K562 (cell line): ENCODE data around the gene ZNF862. TPM values are rescaled to one million over a fixed set of nuclear protein-coding genes. Genes with fewer than 3 reads are reported as not detected.

Experiments used
- ARHGAP35 ChIP-seq: fragments of 450-650 bp; IDR thresholded peaks from 2 replicates; pipeline ENCODE4 v1.6.1; 2018; ENCODE audit not compliant: partially characterized antibody
- ATF7 ChIP-seq: fragments of 450-650 bp; IDR thresholded peaks from 2 replicates; pipeline ENCODE4 v1.7.1; 2014; ENCODE audit warnings: mild to moderate bottlenecking, moderate library complexity
- BRD9 ChIP-seq: fragments of 450-650 bp; IDR thresholded peaks from 2 replicates; pipeline ENCODE4 v1.6.1; 2018; ENCODE audit warnings: low read depth; ENCODE audit not compliant: partially characterized antibody
- CREB1 ChIP-seq, 2 experiments: sonication (generic) in 1 of 2; formaldehyde crosslinking in 1 of 2; IDR thresholded peaks; 2 replicates each; pipeline versions ENCODE4 v1.6.1 to v1.8.0; 2012 to 2022; ENCODE audit warnings: inconsistent platforms in 1 of 2, mild to moderate bottlenecking in 1 of 2, missing genetic modification reagents in 1 of 2, moderate library complexity in 1 of 2
- DNMT1 ChIP-seq: fragments of 450-650 bp; IDR thresholded peaks from 2 replicates; pipeline ENCODE4 v1.6.1; 2016; ENCODE audit warnings: antibody characterized with exemption, mild to moderate bottlenecking
- HDAC8 ChIP-seq: fragments of 450-650 bp; IDR thresholded peaks from 2 replicates; pipeline ENCODE4 v1.6.1; 2016; ENCODE audit warnings: mild to moderate bottlenecking, missing genetic modification characterization, moderate library complexity, missing compliant biosample characterization
- HINFP ChIP-seq: fragments of 450-650 bp; conservative IDR thresholded peaks from 2 replicates; pipeline ENCODE4 v1.6.1; 2016; ENCODE audit warnings: missing genetic modification characterization, low read depth, mild to moderate bottlenecking, control low read depth, missing compliant biosample characterization
- HNRNPL ChIP-seq: fragments of 200-400 bp; formaldehyde crosslinking; IDR thresholded peaks from 2 replicates; pipeline ENCODE4 v1.6.1; 2017; ENCODE audit warnings: low read depth, mild to moderate bottlenecking, low read length
- MECOM ChIP-seq: fragments of 250-450 bp; sonication (Bioruptor Pico); IDR thresholded peaks from 2 replicates; pipeline ENCODE4 v1.8.0; 2022; ENCODE audit warnings: inconsistent platforms
- MLX ChIP-seq, 2 experiments: fragments of 450-650 bp in 1 of 2; sonication (generic) in 1 of 2; formaldehyde crosslinking; conservative IDR thresholded peaks; 2 replicates each; pipeline versions ENCODE4 v1.4.0 to v1.8.1; 2020 to 2022; ENCODE audit warnings: mild to moderate bottlenecking in 1 of 2, missing genetic modification reagents in 1 of 2
- MTA3 ChIP-seq: fragments of 450-650 bp; formaldehyde crosslinking; IDR thresholded peaks from 2 replicates; pipeline ENCODE4 v1.6.1; 2017; ENCODE audit warnings: mild to moderate bottlenecking, borderline replicate concordance
- RAD21 ChIP-seq, 2 experiments: fragments of 250-450 bp in 1 of 2; fragments of 450-650 bp in 1 of 2; sonication (Bioruptor Pico) in 1 of 2; formaldehyde crosslinking in 1 of 2; IDR thresholded peaks in 1 of 2; conservative IDR thresholded peaks in 1 of 2; 2 replicates each; pipeline versions ENCODE4 v1.4.0 to v1.8.0; 2020 to 2022; ENCODE audit warnings: mild to moderate bottlenecking in 2 of 2, moderate library complexity in 1 of 2
- RB1 ChIP-seq: fragments of 450-650 bp; IDR thresholded peaks from 2 replicates; pipeline ENCODE4 v1.6.1; 2017; ENCODE audit warnings: low read depth, mild to moderate bottlenecking
- RCOR1 ChIP-seq, 2 experiments: IDR thresholded peaks; 2 replicates each; pipeline ENCODE4 v1.6.1; 2012; ENCODE audit warnings: low read depth in 2 of 2, low read length in 2 of 2, borderline replicate concordance in 1 of 2, improper control_type of control experiment in 1 of 2
- TARDBP ChIP-seq: fragments of 450-650 bp; IDR thresholded peaks from 2 replicates; pipeline ENCODE4 v1.6.1; 2016
- ZKSCAN3 ChIP-seq: fragments of 250-450 bp; sonication (Bioruptor Pico); IDR thresholded peaks from 2 replicates; pipeline ENCODE4 v1.4.0; 2020
- ZKSCAN8 ChIP-seq: fragments of 200-800 bp; sonication (Bioruptor generic); IDR thresholded peaks from 2 replicates; pipeline ENCODE4 v1.6.1; 2016; ENCODE audit warnings: missing genetic modification characterization, missing compliant biosample characterization
- ZNF24 ChIP-seq: fragments of 450-650 bp; IDR thresholded peaks from 2 replicates; pipeline ENCODE4 v1.6.1; 2016
- ZNF408 ChIP-seq: fragments of 250-450 bp; sonication (Bioruptor Pico); IDR thresholded peaks from 2 replicates; pipeline ENCODE4 v1.4.0; 2020; ENCODE audit warnings: low read depth, mild to moderate bottlenecking, moderate library complexity
- ZNF551 ChIP-seq: fragments of 250-450 bp; sonication (Bioruptor Pico); IDR thresholded peaks from 2 replicates; pipeline ENCODE4 v1.5.0; 2021; ENCODE audit warnings: mild to moderate bottlenecking, moderate library complexity
- polyA plus RNA-seq, 8 experiments: library from polyadenylated mRNA; depleted of rRNA in 4 of 8; stranded (reverse) in 5 of 8; unstranded in 3 of 8; fragments of >200 nt; fragmentation: Nextera tagmentation in 2 of 8; fragmentation: Illumina TruSeq in 1 of 8; extraction: Ambion mirVana in 2 of 8; extraction: Trizol in 1 of 8; gene quantifications; 2 replicates each; pipeline versions ENCODE4 v1.2.1 to v1.2.3, GENCODE V29; 2011 to 2014; ENCODE audit warnings: inconsistent platforms in 1 of 8, missing spikeins in 1 of 8
- total RNA-seq, 7 experiments: library from RNA; depleted of rRNA in 6 of 7; stranded (reverse); fragments of >200 nt in 6 of 7; fragmentation: Illumina TruSeq in 2 of 7; extraction: Trizol in 2 of 7; gene quantifications; 2 replicates each; pipeline versions ENCODE4 v1.2.1 to v1.2.3, GENCODE V29; 2011 to 2021; ENCODE audit warnings: low replicate concordance in 1 of 7
- TF ChIP-seq, protein P1 (sequence below): fragments of 450-650 bp; IDR thresholded peaks from 2 replicates; pipeline ENCODE4 v1.7.0; 2016; ENCODE audit warnings: borderline replicate concordance
- TF ChIP-seq, protein P2 (sequence below): fragments of 150-350 bp; conservative IDR thresholded peaks from 2 replicates; pipeline ENCODE4 v1.6.1; 2014; ENCODE audit warnings: low read length

The ZNF862 gene
- total and polyA plus RNA-seq, 9 of the 15 experiments (the other 6 are each of a cell fraction or from before 2014, with no cell fraction given): 1.1 to 3.9 (median 2.6) TPM

DNA sequence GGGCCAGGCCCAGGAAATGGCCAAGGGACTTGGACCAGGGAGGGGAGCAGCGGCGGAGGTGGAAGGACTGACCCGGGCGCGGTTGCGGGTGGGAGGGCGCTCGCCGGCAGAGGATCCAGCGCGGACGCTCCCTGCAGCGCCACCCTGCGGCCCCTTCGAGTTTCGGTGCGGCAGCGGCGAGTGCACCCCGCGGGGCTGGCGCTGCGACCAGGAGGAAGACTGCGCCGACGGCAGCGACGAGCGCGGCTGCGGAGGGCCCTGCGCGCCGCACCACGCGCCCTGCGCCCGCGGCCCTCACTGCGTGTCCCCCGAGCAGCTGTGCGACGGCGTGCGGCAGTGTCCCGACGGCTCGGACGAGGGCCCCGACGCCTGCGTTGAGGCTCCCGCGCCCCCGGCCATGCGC is 48.0 kb upstream of the ZNF862 start (continued):
- TF ChIP-seq CREB1 (IDR thresholded peaks at IDR 0.05): peak; percentile 55; the same call in 1 of the 2 replicates
- TF ChIP-seq CREB1 (CRISPR knock-in tag; IDR thresholded peaks at IDR 0.05): no peak
- TF ChIP-seq, protein P1, sequence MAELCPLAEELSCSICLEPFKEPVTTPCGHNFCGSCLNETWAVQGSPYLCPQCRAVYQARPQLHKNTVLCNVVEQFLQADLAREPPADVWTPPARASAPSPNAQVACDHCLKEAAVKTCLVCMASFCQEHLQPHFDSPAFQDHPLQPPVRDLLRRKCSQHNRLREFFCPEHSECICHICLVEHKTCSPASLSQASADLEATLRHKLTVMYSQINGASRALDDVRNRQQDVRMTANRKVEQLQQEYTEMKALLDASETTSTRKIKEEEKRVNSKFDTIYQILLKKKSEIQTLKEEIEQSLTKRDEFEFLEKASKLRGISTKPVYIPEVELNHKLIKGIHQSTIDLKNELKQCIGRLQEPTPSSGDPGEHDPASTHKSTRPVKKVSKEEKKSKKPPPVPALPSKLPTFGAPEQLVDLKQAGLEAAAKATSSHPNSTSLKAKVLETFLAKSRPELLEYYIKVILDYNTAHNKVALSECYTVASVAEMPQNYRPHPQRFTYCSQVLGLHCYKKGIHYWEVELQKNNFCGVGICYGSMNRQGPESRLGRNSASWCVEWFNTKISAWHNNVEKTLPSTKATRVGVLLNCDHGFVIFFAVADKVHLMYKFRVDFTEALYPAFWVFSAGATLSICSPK: no peak
- TF ChIP-seq DNMT1: no peak
- no peak for TF ChIP-seq MECOM (CRISPR knock-in tag)
- peak; percentile 27; the same call in 1 of the 2 replicates for TF ChIP-seq HDAC8 (tag)
- no peak for TF ChIP-seq BRD9
- no peak for TF ChIP-seq ZNF408 (CRISPR knock-in tag)
- TF ChIP-seq ARHGAP35: no peak
- TF ChIP-seq RB1: peak; percentile 94
- TF ChIP-seq MTA3: peak; percentile 70; the same call in 1 of the 2 replicates
- TF ChIP-seq HINFP: no peak
- peak; percentile 55 to 75 for TF ChIP-seq RAD21 (CRISPR knock-in tag; conservative IDR thresholded peaks at IDR 0.05 in 1 of 2, IDR thresholded peaks at IDR 0.05 in 1 of 2)
- no peak for TF ChIP-seq MLX (CRISPR knock-in tag; conservative IDR thresholded peaks at IDR 0.05)
- no peak for TF ChIP-seq ZKSCAN8
- no peak for TF ChIP-seq ZNF551
- 0 out of 4 replicates have a peak, but pooled peaks of 1 of the 2 experiments have one; percentile 18 for TF ChIP-seq RCOR1 (IDR thresholded peaks at IDR 0.05; ENCODE audit: borderline replicate concordance in 1 of 2, low read depth in 2 of 2, low read length in 2 of 2)
- no peak; the same call in 1 of the 2 replicates for TF ChIP-seq HNRNPL
- TF ChIP-seq, protein P2, sequence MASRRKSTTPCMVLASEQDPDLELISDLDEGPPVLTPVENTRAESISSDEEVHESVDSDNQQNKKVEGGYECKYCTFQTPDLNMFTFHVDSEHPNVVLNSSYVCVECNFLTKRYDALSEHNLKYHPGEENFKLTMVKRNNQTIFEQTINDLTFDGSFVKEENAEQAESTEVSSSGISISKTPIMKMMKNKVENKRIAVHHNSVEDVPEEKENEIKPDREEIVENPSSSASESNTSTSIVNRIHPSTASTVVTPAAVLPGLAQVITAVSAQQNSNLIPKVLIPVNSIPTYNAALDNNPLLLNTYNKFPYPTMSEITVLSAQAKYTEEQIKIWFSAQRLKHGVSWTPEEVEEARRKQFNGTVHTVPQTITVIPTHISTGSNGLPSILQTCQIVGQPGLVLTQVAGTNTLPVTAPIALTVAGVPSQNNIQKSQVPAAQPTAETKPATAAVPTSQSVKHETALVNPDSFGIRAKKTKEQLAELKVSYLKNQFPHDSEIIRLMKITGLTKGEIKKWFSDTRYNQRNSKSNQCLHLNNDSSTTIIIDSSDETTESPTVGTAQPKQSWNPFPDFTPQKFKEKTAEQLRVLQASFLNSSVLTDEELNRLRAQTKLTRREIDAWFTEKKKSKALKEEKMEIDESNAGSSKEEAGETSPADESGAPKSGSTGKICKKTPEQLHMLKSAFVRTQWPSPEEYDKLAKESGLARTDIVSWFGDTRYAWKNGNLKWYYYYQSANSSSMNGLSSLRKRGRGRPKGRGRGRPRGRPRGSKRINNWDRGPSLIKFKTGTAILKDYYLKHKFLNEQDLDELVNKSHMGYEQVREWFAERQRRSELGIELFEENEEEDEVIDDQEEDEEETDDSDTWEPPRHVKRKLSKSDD: no peak
- peak; percentile 32; the same call in 1 of the 2 replicates for TF ChIP-seq ATF7
- 0 out of 2 replicates have a peak, but pooled peaks have one; percentile 32 for TF ChIP-seq TARDBP
- TF ChIP-seq ZKSCAN3 (CRISPR knock-in tag): no peak
- peak; percentile 52; the same call in 1 of the 2 replicates for TF ChIP-seq ZNF24
